GM21423 (cell line): Measurements from ENCODE around the gene STXBP3.

Experiments used
- ATAC-seq: cut with Tn5 transposase; IDR thresholded peaks from one replicate; pipeline ENCODE4 v1.9.1; 2021; ENCODE audit warnings: mild to moderate bottlenecking, moderate library complexity; ENCODE audit not compliant: unreplicated experiment

STXBP3 gene

GRCh38 chr1:108842525-108843181, 96.2 kb downstream of the STXBP3 start:
- ATAC-seq: no peak

- no peak for ATAC-seq
Measured at GRCh38 chr1:108843390-108844137, 97.1 kb downstream of the STXBP3 start.

GRCh38 chr1:108845446-108845845, 99.0 kb downstream of the STXBP3 start:
- no peak for ATAC-seq

- ATAC-seq: no peak
Measured at GRCh38 chr1:108845991-108846390, 99.5 kb downstream of the STXBP3 start.

- no peak for ATAC-seq
Measured at GRCh38 chr1:108847494-108847893, 101.0 kb downstream of the STXBP3 start.

GRCh38 chr1:108848806-108849205, 102.3 kb downstream of the STXBP3 start:
- ATAC-seq: no peak

- ATAC-seq: no peak
Measured at GRCh38 chr1:108850929-108851328, 104.5 kb downstream of the STXBP3 start.

- ATAC-seq: no peak
Measured at GRCh38 chr1:108851567-108851966, 105.1 kb downstream of the STXBP3 start.

- no peak for ATAC-seq
Measured at GRCh38 chr1:108852221-108852975, 105.9 kb downstream of the STXBP3 start.

- no peak for ATAC-seq
Measured at GRCh38 chr1:108854221-108855019, 107.9 kb downstream of the STXBP3 start.

GRCh38 chr1:108856994-108857393, 110.5 kb downstream of the STXBP3 start, which contains the start of gene AKNAD1:
Gene AKNAD1, minus strand, starts transcription at chr1:108857094. Its CDS starts 4,430 bp downstream, at chr1:108852664.
- no peak for ATAC-seq

- ATAC-seq: no peak
Measured at GRCh38 chr1:108858230-108858950, 111.9 kb downstream of the STXBP3 start.
